ENCODE data around the gene SCO2. TPM values are rescaled to one million over a fixed set of nuclear protein-coding genes. Genes with fewer than 3 reads are reported as not detected.
A peak's percentile ranks its signal among the peaks of the same experiment; 100 is the strongest.

The SCO2 gene
- polyA plus RNA-seq, 1 donor from 2014 or later = 9.6 TPM

GRCh38 chr22:50500452-50500851 is 24.9 kb downstream of the SCO2 start:
- no peak overlapping the region for H3K4me3 ChIP-seq (ENCODE audit: low read length)
- H3K79me2 ChIP-seq (replicated peaks; ENCODE audit: insufficient read depth, low read length) = no peaks in the 10 kb centered on the region
- no peak overlapping the region for H3K27ac ChIP-seq (ENCODE audit: low read length)
- no peaks in the 10 kb centered on the region for H3K36me3 ChIP-seq (ENCODE audit: insufficient read depth, low read length)
- H4K20me1 ChIP-seq (ENCODE audit: insufficient read depth) = no peaks in the 10 kb centered on the region
- no peak overlapping the region for H3K4me2 ChIP-seq (ENCODE audit: low read length)
- no peaks in the 10 kb centered on the region for H3K9me2 ChIP-seq (ENCODE audit: insufficient read depth, low read length)
- TF ChIP-seq REST (IDR thresholded peaks at IDR 0.05; ENCODE audit: borderline replicate concordance) = no peak
- no peak for TF ChIP-seq RAD21 (conservative IDR thresholded peaks at IDR 0.05)
- no peak for TF ChIP-seq CTCF (IDR thresholded peaks at IDR 0.05; ENCODE audit: poor library complexity, severe bottlenecking)
- no peaks in the 10 kb centered on the region for H3K27me3 ChIP-seq (ENCODE audit: insufficient read depth, low read depth, low read length)
- H3K9me3 ChIP-seq (ENCODE audit: low read length) = no peaks in the 10 kb centered on the region
- H3F3A ChIP-seq (ENCODE audit: insufficient read depth, low read length, poor library complexity, severe bottlenecking) = no peaks in the 10 kb centered on the region
- no peak overlapping the region for H2AFZ ChIP-seq (ENCODE audit: low read depth, low read length)
- H3K9ac ChIP-seq (ENCODE audit: low read length) = no peak overlapping the region

GRCh38 chr22:50498322-50498890 is 27.0 kb downstream of the SCO2 start:
- TF ChIP-seq EZH2 (IDR thresholded peaks at IDR 0.05; ENCODE audit: borderline replicate concordance, insufficient read depth, low read length, poor library complexity, severe bottlenecking) = no peak
- no peak for TF ChIP-seq REST (IDR thresholded peaks at IDR 0.05; ENCODE audit: borderline replicate concordance)
- TF ChIP-seq TAF1 (IDR thresholded peaks at IDR 0.05; ENCODE audit: low read depth) = no peak
- no peak for TF ChIP-seq SMC3 (conservative IDR thresholded peaks at IDR 0.05; ENCODE audit: poor library complexity)
- TF ChIP-seq EP300 (conservative IDR thresholded peaks at IDR 0.05; ENCODE audit: poor library complexity, severe bottlenecking) = no peak
- TF ChIP-seq CTCF (IDR thresholded peaks at IDR 0.05; ENCODE audit: poor library complexity, severe bottlenecking) = peak; percentile 28
- Histone ChIP-seq H3K4me3 (ENCODE audit: low read length) (no peak overlapping the region), H3K9me2 (ENCODE audit: insufficient read depth, low read length) (no peaks in the 10 kb centered on the region), H3K9ac (ENCODE audit: low read length) (no peak overlapping the region), H3K79me2 (replicated peaks; ENCODE audit: insufficient read depth, low read length) (no peaks in the 10 kb centered on the region), H3K27me3 (ENCODE audit: insufficient read depth, low read depth, low read length) (no peaks in the 10 kb centered on the region), H3F3A (ENCODE audit: insufficient read depth, low read length, poor library complexity, severe bottlenecking) (no peaks in the 10 kb centered on the region), H2AFZ (ENCODE audit: low read depth, low read length) (no peak overlapping the region), H3K4me2 (ENCODE audit: low read length) (no peak overlapping the region), H4K20me1 (ENCODE audit: insufficient read depth) (no peaks in the 10 kb centered on the region), H3K36me3 (ENCODE audit: insufficient read depth, low read length) (no peaks in the 10 kb centered on the region), H3K9me3 (ENCODE audit: low read length) (no peaks in the 10 kb centered on the region), H3K27ac (ENCODE audit: low read length) (no peak overlapping the region)

All from neural cell (in vitro differentiated cells).